Measurements from ENCODE around the gene SIAH2.

The SIAH2 gene

DNA sequence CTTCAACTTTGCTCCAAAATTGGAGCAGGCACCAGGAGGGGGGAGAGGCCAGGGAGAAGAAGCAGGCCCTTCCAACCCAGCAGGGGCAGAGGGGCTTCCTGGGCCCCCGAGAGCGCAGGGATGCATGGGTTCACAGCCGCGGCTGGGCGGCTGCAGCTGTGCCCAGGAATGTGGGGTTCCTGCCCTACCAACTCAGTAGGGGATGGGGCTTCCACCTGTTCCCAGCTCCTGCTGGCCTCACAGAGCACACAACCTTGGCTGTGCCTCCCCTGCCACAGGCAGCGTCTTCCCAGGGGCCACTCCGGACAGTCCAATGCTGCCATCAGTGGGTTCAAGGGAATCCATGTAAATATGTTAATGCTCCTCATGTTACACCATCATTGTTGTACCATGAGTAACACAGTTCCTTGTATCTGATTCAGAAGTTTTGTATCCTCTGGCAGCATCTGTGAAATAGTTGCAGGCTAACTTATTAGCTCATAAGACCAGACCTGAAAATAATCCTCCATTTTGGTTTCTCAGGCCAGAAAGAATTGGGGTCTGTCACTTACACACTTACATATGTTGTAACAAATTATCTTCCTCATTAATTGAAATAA, 12.1 kb upstream of the SIAH2 start:
- DNase-seq: no peak

- DNase-seq: peak in 1 of 56 donors; percentile 9
These were observed 10.7 kb upstream of the SIAH2 start for GRCh38 chr3:150773616-150774192.

GRCh38 chr3:150771600-150771999, 8.6 kb upstream of the SIAH2 start:
- DNase-seq: no peak

DNA sequence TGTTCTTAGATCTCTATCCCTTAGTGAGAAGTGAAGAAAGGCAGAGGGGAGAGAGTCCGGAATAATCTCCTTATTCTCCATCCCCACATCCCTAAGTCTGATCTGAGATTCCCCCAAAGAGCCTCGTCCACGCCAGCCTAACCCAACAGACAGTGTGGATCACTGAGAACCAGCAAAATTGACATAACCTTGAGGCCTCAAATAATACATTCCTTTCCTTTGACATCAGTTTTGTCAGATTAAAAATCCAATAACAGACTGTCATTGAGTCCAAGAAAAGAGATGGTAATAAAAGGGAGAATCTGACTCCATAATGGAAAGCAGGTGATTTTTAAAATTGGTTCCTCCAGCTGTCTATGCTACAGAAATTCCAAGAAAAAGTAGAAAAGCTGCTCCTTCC, 7.7 kb upstream of the SIAH2 start:
- DNase-seq: no peak

GRCh38 chr3:150766742-150767141, 3.8 kb upstream of the SIAH2 start:
- no peak for DNase-seq

- DNase-seq: no peak
These were observed 3.2 kb upstream of the SIAH2 start for GRCh38 chr3:150765949-150766720.

DNA sequence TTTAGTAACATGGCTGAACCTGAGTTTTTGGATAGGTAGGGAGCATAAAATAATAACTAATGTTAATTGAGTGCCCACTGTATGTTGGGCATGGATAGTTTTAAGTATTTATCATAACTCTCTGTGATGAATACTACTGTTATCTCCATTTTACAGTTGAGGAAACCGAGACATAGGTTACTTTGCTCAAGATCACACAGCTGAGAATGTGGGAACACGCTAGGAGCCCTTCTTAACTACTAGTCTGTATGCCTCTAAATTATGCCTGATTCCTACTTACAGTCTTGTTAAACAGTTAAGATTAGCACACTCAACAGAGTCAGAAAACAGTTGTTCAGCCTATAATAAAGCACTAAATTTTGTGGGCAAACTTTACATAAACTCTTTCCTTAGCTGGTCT, 2.0 kb upstream of the SIAH2 start:
- no peak for DNase-seq

- no peak for DNase-seq
These were observed 1.6 kb upstream of the SIAH2 start for GRCh38 chr3:150764566-150764965.

- peak in 48 of 56 donors; percentile 16 to 84 (median 62) for DNase-seq
These were observed 993 bp upstream of the SIAH2 start for GRCh38 chr3:150763841-150764483.

GRCh38 chr3:150762662-150763121, 277 bp downstream of the SIAH2 start:
- peak in 4 of 56 donors; percentile 32 to 74 (median 38) for DNase-seq

- peak in 48 of 56 donors; percentile 6 to 70 (median 31) for DNase-seq
These were observed 923 bp downstream of the SIAH2 start for GRCh38 chr3:150761831-150762661.

DNA sequence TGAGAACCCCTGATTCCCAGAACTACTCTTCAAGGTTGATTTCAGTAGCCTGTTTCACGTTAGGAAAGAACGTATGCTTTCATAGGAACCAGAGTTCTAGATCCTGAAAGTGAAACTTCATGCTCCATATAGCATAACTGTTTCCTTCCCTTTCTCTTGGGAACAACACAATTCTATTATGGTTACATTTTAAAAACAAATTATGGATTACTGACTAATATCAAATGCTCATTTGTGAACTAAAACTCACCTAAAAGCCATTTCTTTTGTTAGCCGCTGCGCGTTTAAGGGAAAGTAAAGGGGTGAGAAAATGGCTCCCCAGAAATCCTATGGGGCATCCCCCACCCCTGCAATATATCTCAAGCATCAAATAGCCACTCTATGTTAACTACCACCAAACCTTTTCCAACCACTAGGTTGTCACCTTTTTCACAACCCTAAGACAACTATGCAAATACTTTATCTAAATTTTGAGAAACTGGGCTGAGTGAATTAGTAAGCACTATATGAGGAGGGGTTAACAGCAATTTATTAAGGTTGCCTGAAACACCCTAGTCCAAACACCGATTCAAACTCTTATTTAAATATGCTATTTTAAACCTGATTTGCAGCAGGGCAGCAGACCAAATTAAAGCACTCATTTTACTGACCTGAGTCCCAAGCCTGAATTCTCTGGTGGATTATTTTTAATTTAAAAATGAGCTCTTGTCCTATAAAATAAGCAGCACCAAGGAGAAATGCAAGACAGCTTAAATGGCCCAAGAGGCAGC, 2.4 kb downstream of the SIAH2 start:
- no peak for DNase-seq

- no peak for DNase-seq
These were observed 3.0 kb downstream of the SIAH2 start for GRCh38 chr3:150759947-150760346.

- no peak for DNase-seq
These were observed 3.6 kb downstream of the SIAH2 start for GRCh38 chr3:150759319-150759718.

- DNase-seq: no peak
These were observed 5.2 kb downstream of the SIAH2 start for GRCh38 chr3:150757768-150758167.

GRCh38 chr3:150757364-150757763, 5.6 kb downstream of the SIAH2 start:
- no peak for DNase-seq

DNA sequence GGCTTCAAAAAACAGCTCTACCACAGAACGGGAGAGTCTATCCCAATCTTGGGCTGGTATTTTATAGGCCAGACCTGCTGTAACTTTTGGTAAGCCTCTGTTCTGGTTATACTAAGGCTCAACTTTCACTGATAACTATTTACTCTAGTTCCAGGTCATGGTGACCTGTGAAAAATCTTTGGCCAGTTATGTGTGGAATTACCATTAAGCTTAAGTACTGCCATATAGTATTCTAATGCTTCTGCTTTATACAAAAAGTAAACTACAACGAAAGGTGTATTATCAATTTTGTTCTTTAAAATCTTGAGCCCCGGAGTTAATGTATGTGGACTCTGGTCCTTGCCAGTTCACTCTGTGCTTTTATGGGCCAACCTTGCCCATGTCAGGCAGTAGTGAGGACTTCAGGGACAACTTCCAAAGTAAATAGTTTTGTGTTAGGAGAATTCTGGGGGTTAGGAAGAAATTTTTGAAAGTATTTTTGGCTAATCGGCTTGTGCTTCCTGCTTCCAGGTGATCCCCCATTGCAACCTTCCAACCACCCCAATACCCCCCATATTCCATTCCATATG, 6.4 kb downstream of the SIAH2 start:
- no peak for DNase-seq

GRCh38 chr3:150755902-150756301, 7.1 kb downstream of the SIAH2 start:
- no peak for DNase-seq

DNA sequence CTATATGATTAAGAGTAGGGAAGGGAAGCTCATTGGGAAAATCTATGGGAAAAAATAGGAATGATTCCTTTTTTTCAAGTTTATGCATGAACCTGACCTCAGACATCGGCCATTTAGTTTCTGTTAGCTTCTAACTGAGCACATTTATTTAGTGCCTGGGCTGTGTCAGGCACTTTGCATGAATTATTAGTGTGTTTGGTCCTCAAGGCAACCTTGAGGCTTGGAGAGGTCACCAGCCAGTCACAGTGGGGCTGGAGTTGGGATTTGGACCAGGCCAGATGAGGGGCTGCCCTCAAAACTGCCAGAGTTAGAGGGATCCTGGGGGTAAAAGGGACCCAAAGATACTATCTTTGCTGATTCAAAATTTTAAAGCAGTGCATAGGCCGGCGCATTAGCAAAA, 8.1 kb downstream of the SIAH2 start:
- DNase-seq: no peak

GRCh38 chr3:150751781-150752263, 11.1 kb downstream of the SIAH2 start:
- no peak for DNase-seq

Measured in amygdala (tissue), 56 donors.